RKO (cell line): Measurements from ENCODE around the gene TNS1.

Experiments
- DNase-seq: peaks from one replicate; pipeline ENCODE4 v3.0.0-alpha.2; 2016; ENCODE audit warnings: low spot score

TNS1 gene

GRCh38 chr2:217774232-217774631, 228.6 kb downstream of the TNS1 start:
- no peak for DNase-seq

- DNase-seq, result no peak
Observed at GRCh38 chr2:217773539-217773938, 229.3 kb downstream of the TNS1 start.

- no peak for DNase-seq
Observed at GRCh38 chr2:217766356-217766755, 236.4 kb downstream of the TNS1 start.

GRCh38 chr2:217761645-217762277, 241.0 kb downstream of the TNS1 start:
- no peak for DNase-seq

- no peak for DNase-seq
Observed at GRCh38 chr2:217759991-217760390, 242.8 kb downstream of the TNS1 start.

- DNase-seq, result no peak
Observed at GRCh38 chr2:217757108-217757463, 245.7 kb downstream of the TNS1 start.

GRCh38 chr2:217756375-217757107, 246.3 kb downstream of the TNS1 start:
- DNase-seq, result no peak

GRCh38 chr2:217755027-217755745, 247.6 kb downstream of the TNS1 start:
- no peak for DNase-seq

GRCh38 chr2:217753460-217754200, 249.2 kb downstream of the TNS1 start:
- DNase-seq, result no peak

- DNase-seq, result no peak
Observed at GRCh38 chr2:217752714-217753459, 249.9 kb downstream of the TNS1 start.

- no peak for DNase-seq
Observed at GRCh38 chr2:217751952-217752351, 250.8 kb downstream of the TNS1 start.

GRCh38 chr2:217751192-217751591, 251.6 kb downstream of the TNS1 start:
- DNase-seq, result no peak
